ENCODE measurements around the gene TM9SF1.

The TM9SF1 gene

GRCh38 chr14:24150567-24150966 lies 44.7 kb downstream of the TM9SF1 start:
- no peak for DNase-seq (ENCODE audit: low read depth)
- no peak overlapping the region for H3K4me3 ChIP-seq (ENCODE audit: low read length)
- no peak for TF ChIP-seq CTCF (conservative IDR thresholded peaks at IDR 0.05; ENCODE audit: low read length)

GRCh38 chr14:24150061-24150460 lies 45.2 kb downstream of the TM9SF1 start:
- no peak for TF ChIP-seq CTCF (conservative IDR thresholded peaks at IDR 0.05; ENCODE audit: low read length)
- no peak for DNase-seq (ENCODE audit: low read depth)
- no peak overlapping the region for H3K4me3 ChIP-seq (ENCODE audit: low read length)

- H3K4me3 ChIP-seq (ENCODE audit: low read length): no peak overlapping the region
- no peak for DNase-seq (ENCODE audit: low read depth)
- no peak for TF ChIP-seq CTCF (conservative IDR thresholded peaks at IDR 0.05; ENCODE audit: low read length)
Observed at GRCh38 chr14:24149302-24149969, 45.8 kb downstream of the TM9SF1 start.

- TF ChIP-seq CTCF (conservative IDR thresholded peaks at IDR 0.05; ENCODE audit: low read length): no peak
- peak overlapping the region; percentile 97 for H3K4me3 ChIP-seq (ENCODE audit: low read length)
- DNase-seq (ENCODE audit: low read depth): no peak
Observed at GRCh38 chr14:24147761-24148428, 47.3 kb downstream of the TM9SF1 start.

- TF ChIP-seq CTCF (conservative IDR thresholded peaks at IDR 0.05; ENCODE audit: low read length): no peak
- H3K4me3 ChIP-seq (ENCODE audit: low read length): peak within 1 kb of the TSS; percentile 97
- DNase-seq (ENCODE audit: low read depth): peak; percentile 98
Observed at GRCh38 chr14:24146978-24147760, 48.1 kb downstream of the TM9SF1 start, which contains the start of gene RNF31. TSS of gene RNF31 (plus strand) at chr14:24147498. CDS start at chr14:24147699, 201 bp downstream.

GRCh38 chr14:24146453-24146977 lies 48.7 kb downstream of the TM9SF1 start, which contains the start of gene PSME2:
TSS of gene PSME2 (minus strand) at chr14:24146610. CDS start at chr14:24146581, 29 bp downstream.
- DNase-seq (ENCODE audit: low read depth): peak; percentile 94
- H3K4me3 ChIP-seq (ENCODE audit: low read length): peak within 1 kb of the TSS; percentile 97
- no peak; the same call in 1 of the 2 replicates for TF ChIP-seq CTCF (conservative IDR thresholded peaks at IDR 0.05; ENCODE audit: low read length)
